HG03280 (cell line): ENCODE measurements around the gene DDHD1.

Source experiments
- ATAC-seq: cut with Tn5 transposase; IDR thresholded peaks from one replicate; pipeline ENCODE4 v1.9.1; 2021; ENCODE audit warnings: mild to moderate bottlenecking, moderate library complexity; ENCODE audit not compliant: unreplicated experiment

The DDHD1 gene

DNA sequence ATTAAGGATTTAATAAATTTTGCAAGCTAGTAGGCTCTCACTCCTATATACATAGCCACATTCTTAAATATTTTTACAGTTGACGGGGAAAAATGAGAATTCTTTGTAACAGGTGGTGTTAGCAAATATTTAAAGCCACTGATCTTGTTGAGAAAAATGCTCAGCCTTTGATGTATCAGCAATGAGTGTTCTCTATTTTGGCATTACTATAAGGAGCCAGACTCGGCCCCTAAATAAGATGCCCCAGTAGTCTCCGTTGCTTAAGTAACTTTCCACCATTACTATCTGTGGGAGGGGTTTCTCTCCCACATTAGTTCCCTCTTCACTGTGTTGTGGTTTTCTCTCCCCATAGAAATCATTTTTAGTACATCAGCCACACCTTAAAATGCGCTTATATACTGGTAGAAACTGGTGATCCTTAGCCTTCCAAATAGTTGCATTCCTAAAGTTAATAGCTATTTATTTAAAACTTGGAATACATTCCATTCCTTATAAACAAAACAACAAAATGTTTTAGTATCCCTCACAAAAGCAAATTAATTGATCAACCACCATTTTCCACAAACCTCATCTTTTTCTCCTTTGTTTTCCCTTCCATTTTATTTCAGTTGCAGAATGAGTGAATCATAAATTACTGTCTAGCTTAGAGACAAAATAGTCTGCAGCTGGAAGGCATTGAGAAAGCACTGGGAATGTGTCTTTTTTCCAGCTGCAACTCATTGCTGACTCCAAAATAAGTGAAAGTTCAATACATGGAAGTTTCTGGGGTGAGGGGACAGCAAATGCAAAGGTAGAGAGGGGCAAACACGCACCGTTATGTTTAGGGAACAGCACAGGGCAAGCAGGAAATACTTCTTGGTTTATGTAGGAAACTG, 117.5 kb downstream of the DDHD1 start:
- ATAC-seq = no peak

DNA sequence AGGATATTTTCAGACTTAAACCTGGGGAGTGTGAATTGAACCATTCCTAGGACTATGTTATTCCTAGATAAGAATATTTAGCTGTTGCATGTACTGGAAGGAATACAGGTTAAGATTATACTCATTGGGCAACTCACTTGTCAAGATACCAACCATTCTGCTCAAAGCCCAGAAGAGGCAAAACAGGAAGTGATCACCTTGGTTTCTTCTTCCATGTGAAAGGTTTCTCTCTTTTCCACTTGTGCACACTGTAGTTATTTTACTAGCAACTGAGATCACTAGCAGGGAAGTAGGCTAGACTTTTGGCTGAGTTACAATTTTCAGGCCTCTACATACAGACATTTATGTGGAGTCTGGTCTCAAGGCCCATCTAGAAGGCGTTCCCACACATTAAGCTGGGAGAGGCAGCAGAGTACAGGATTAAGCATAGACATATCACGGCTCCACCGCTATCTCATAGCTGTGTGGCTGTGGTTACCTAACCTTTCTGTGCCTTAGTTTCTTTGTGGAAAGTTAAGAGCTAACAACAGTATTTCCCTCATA, 118.4 kb downstream of the DDHD1 start:
- ATAC-seq = no peak

DNA sequence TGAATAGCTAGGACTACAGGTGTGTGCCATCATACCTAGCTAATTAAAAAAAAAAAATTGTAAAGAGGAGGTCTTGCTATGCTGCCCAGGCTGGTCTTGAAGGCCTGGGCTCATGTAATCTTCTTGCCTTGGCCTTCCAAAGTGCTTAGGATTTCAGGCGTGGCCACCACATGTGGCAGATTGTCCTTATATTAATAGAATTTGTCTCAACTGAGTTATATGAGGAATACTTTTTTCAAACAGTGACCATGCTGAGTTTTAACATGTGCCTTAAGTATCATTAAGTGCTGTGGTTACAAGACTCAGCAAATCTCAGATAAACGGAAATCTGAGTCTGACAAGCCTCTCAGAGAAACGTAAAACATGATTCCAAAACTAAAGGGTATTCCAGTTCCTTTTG, 119.1 kb downstream of the DDHD1 start:
- no peak for ATAC-seq

GRCh38 chr14:53032838-53033390, 120.2 kb downstream of the DDHD1 start:
- no peak for ATAC-seq

GRCh38 chr14:53032161-53032803, 120.8 kb downstream of the DDHD1 start:
- no peak for ATAC-seq

GRCh38 chr14:53027562-53027961, 125.6 kb downstream of the DDHD1 start:
- ATAC-seq = no peak

GRCh38 chr14:53027041-53027440, 126.1 kb downstream of the DDHD1 start:
- no peak for ATAC-seq

DNA sequence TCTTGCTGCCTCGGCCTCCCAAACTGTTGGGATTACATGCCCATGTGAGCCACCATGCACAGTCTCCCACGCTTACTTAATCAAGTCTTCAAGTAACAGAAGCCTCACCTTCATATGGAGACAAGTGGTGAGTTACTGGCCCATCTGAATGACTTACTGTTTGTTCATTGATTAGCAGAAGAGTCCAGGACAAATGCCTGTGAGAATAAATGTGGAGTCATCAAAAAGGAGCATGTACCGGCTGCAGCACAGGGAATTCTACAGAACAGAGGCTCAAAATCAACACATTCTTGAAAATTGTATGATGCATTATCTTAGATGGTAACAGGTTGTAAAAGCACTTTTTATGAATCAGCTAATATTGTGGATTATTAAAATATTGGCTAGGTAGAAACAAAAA, 129.8 kb downstream of the DDHD1 start:
- no peak for ATAC-seq

DNA sequence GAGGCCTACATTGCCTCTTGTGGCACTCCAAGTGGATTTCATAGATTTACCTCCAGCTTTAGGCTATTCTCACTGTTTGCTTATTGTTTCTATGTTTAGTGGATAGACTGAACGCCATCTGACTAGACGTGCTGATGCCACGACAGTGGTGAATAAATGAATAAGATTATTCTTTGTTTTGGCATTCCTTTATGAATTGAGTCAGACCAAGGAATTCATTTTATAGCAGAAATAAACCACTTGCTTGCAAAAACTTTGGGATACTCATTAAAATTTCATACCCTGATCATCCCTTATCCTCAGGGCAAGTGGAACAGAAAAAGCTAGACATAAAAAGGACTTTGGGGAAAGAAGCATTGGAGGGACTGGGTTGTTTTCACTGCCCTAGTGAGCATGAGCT, 130.5 kb downstream of the DDHD1 start:
- no peak for ATAC-seq

- ATAC-seq = no peak
These were observed 132.8 kb downstream of the DDHD1 start for GRCh38 chr14:53020193-53020932.

DNA sequence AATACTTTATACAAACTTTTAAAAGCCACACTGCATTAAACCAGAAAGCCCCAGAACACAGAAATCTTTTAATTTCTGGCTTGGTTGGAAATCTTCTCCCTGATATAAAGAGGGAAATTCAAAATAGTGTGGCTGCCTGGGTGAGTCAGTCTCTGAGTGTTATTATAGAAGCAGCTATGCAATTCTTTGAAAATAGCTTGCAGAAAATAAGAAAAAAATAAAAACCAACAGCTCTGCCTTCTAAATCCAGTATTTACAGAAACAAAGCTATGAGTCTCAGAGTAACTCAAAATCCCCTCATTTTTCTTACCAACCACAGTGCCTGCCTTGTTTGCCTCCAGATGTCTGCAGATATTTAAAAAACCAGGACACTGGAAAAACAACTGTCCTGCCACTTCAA, 133.7 kb downstream of the DDHD1 start:
- ATAC-seq = no peak

- no peak for ATAC-seq
These were observed 135.3 kb downstream of the DDHD1 start for GRCh38 chr14:53017837-53018236.

- no peak for ATAC-seq
These were observed 136.2 kb downstream of the DDHD1 start for GRCh38 chr14:53016919-53017318.

- ATAC-seq = no peak
These were observed 136.6 kb downstream of the DDHD1 start for GRCh38 chr14:53016491-53016890.

DNA sequence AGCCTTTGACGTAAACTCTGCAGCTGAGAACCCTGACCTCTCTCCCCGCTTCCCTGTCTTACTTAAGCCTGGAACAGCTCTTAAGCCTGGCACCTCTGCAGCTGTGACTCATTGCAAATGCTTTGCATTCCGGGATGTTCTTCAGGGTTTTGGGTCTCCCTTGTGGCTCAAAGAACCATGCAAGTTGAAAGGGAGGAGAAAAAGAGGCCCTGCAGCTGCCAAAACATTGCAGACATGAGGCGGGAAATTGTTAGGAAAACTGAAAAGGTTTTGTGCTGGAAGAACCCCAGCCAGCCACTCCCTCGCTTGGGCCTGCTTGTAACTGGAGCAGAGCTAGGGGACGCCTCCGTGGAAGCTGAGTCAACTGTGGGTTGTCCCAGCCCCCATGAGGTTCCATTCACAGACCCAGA, 142.1 kb downstream of the DDHD1 start:
- no peak for ATAC-seq

GRCh38 chr14:53010193-53011040, 142.7 kb downstream of the DDHD1 start:
- ATAC-seq = no peak

DNA sequence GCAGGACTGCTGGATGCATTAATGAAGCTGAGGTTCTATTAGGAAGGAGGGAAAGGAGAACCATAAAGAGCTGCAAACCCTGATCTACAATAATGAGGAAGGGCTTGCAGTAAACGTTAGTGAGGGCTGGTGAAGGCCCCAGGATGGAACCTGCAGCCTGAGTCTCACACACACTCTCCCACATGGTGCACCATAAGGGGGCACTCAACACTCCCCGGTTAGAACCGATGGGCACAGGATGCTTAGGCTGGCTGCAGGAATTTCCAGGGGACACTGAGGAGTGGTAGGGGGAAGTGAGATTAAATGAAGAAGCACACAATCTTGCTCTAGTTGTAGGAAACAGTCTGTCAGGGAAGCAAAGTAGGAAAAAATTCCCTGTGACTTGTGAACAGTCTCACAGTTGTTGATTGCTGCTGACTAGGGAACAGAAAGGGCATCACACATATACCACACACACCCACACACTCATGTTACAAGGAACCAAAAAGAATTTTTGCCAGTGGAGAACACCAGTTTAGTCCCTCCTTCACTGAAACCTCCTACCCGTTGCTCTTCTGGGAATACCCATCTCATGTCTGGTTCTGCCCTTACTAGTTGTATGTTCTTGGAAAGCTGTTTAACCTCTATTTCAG, 146.1 kb downstream of the DDHD1 start:
- no peak for ATAC-seq

GRCh38 chr14:53004976-53005375, 148.1 kb downstream of the DDHD1 start:
- ATAC-seq = no peak

DNA sequence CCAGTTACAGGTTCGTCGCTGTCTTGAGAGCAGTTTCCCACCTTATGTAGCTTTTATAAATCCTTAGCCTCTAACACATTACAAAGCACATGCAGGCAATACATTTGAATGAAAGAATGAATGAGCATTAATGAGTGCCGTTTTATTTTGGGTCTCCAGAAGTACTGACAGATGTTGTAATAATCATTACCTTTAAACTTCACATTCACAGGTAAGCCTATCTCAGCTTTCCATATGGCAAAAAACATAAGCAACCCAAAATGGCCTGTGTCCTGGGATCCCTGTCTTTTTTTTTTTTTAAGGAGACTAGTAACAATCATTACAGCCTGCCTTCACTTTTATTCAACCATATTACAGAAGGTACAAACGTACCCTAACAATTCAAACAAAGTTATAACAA, 149.3 kb downstream of the DDHD1 start:
- ATAC-seq = no peak

DNA sequence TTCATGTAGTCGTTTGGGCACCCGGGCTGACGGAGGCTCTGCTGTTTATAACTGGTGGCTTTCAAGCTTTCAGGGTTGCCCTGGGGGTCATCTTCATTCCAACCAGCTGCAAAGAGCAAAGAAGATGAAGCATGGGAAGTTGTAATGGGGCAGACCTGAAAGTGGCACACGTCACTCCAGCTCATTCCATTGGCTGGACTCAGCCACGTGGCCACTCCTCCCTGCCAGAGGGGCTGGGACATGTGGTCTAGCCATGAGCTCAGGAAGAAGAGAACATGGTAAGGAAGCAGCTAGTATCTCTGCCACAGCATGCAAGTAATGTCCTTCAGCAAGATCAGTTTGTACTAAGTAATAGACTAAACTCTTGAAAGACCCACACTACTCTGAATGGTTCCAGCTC, 150.5 kb downstream of the DDHD1 start:
- no peak for ATAC-seq
